ENCODE results near the gene NR2E1.

Gene NR2E1

DNA sequence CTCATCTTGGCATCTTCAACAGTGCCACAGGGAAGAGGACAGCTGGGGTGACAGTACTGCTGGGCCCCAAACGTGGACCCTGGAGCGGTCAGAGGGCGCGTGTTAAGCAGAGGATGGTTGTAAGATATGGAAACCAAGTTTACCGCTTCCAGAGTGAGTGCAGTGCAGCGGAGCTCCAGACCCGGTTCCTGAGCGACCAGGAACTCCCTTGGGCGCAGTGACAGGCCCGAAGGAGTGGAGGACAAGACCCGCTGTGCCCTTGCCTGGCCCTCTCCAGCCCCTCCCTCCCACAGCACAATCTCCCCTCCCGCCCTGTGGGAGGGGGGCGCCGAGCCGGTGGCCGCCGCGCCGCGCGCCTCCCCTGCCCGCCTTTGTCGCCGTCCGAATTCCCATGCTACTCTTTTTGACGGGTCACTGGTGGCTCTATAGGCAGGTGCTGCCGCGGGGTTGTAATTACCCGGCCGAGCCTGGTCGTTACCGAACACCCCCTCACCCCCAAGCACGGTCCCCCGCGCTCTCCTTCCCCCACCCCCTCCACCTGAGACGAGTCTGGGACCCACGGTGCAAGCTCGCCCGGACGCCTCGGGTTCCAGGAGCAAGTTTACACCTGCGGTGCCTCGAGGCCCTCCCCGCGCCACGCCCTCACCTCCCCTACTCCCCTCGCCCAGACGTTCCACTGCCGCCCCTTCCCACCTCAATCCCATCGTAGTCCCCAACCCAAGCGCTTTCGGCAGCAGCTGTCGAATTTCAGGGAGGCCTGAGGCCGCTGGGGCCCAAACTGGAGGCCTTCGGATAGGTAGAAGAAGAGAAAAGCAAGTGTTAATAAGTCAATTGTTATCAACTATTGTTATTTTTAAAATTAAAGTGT, 3.9 kb downstream of the NR2E1 start:
- Histone ChIP-seq H3K9me3 (no peaks in the 10 kb centered on the region), H3K27me3 (peaks cover 100% of the 10 kb centered on the region), H3K4me3 (ENCODE audit: low read depth in 1 of 2, low read length in 1 of 2) (peak overlapping the region; percentile 54 to 61), H3K36me3 (no peaks in the 10 kb centered on the region), H3K4me1 (ENCODE audit: control insufficient read depth in 1 of 2, insufficient read depth in 1 of 2, low read depth in 1 of 2, low read length in 1 of 2) (peaks cover 56 to 69% of the 10 kb centered on the region in 2 experiments), H3K27ac (no peak overlapping the region)
- no peak for TF ChIP-seq CTCF (IDR thresholded peaks at IDR 0.05)

GRCh38 chr6:108170332-108171290, 4.8 kb downstream of the NR2E1 start:
- no peaks in the 10 kb centered on the region for H3K9me3 ChIP-seq
- peaks cover 56 to 68% of the 10 kb centered on the region in 2 experiments for H3K4me1 ChIP-seq (ENCODE audit: control insufficient read depth in 1 of 2, insufficient read depth in 1 of 2, low read depth in 1 of 2, low read length in 1 of 2)
- no peak overlapping the region for H3K4me3 ChIP-seq (ENCODE audit: low read depth in 1 of 2, low read length in 1 of 2)
- peaks cover 100% of the 10 kb centered on the region for H3K27me3 ChIP-seq
- TF ChIP-seq CTCF (IDR thresholded peaks at IDR 0.05) = no peak
- no peaks in the 10 kb centered on the region for H3K36me3 ChIP-seq
- no peak overlapping the region for H3K27ac ChIP-seq

GRCh38 chr6:108171291-108171917, 5.6 kb downstream of the NR2E1 start:
- no peaks in the 10 kb centered on the region for H3K36me3 ChIP-seq
- H3K9me3 ChIP-seq = no peaks in the 10 kb centered on the region

GRCh38 chr6:108171918-108172516, 6.2 kb downstream of the NR2E1 start:
- TF ChIP-seq CTCF (IDR thresholded peaks at IDR 0.05) = no peak
- no peaks in the 10 kb centered on the region for H3K9me3 ChIP-seq
- no peak overlapping the region for H3K27ac ChIP-seq
- H3K4me1 ChIP-seq (ENCODE audit: control insufficient read depth in 1 of 2, insufficient read depth in 1 of 2, low read depth in 1 of 2, low read length in 1 of 2) = peaks cover 57 to 66% of the 10 kb centered on the region in 2 experiments
- peaks cover 100% of the 10 kb centered on the region for H3K27me3 ChIP-seq
- H3K36me3 ChIP-seq = no peaks in the 10 kb centered on the region
- no peak overlapping the region for H3K4me3 ChIP-seq (ENCODE audit: low read depth in 1 of 2, low read length in 1 of 2)

More at GRCh38 chr6:108171291-108171917, 5.6 kb downstream of the NR2E1 start:
- TF ChIP-seq CTCF (IDR thresholded peaks at IDR 0.05) = no peak
- Histone ChIP-seq H3K4me1 (ENCODE audit: control insufficient read depth in 1 of 2, insufficient read depth in 1 of 2, low read depth in 1 of 2, low read length in 1 of 2) (peaks cover 55 to 68% of the 10 kb centered on the region in 2 experiments), H3K27me3 (peaks cover 100% of the 10 kb centered on the region), H3K27ac (no peak overlapping the region), H3K4me3 (ENCODE audit: low read depth in 1 of 2, low read length in 1 of 2) (no peak overlapping the region)
